GM12878 (cell line): Measurements from ENCODE around the gene KLHL36. TPM values are rescaled to one million over a fixed set of nuclear protein-coding genes. Genes with fewer than 3 reads are reported as not detected.

ENCODE experiments used
- ATAC-seq: fragments of 200-7000 bp; cut with Tn5 transposase; 3 replicates; pipeline ENCODE4 v1.9.1; 2020; ENCODE audit warnings: mild to moderate bottlenecking, moderate library complexity
- BruUV-seq: library from RNA; stranded (reverse); fragments of 400-500 nt; replicated peaks from 2 replicates; lab custom pipeline; 2021; lab: Mats Ljungman, UMichigan
- CTCF ChIA-PET: fragments of 300-600 bp; sonication (Branson Sonifier 250); formaldehyde crosslinking; extraction: SDS; loops from one replicate; lab custom pipeline; 2021; ENCODE audit warnings: inconsistent platforms; lab: Yijun Ruan, JAX
- POLR2A ChIA-PET: fragments of 350-600 bp; formaldehyde crosslinking; extraction: SDS; loops from one replicate; lab custom pipeline; 2021; ENCODE audit warnings: inconsistent platforms; lab: Charles Lee
- RAD21 ChIA-PET: fragments of 300-600 bp; sonication (Branson Sonifier 250); formaldehyde crosslinking; loops from one replicate; lab custom pipeline; 2023; ENCODE audit warnings: antibody characterized with exemption; ENCODE audit not compliant: unreplicated experiment; lab: Charles Lee
- SMC1A ChIA-PET: fragments of 300-600 bp; sonication (Branson Sonifier 250); formaldehyde crosslinking; loops from one replicate; lab custom pipeline; 2023; ENCODE audit not compliant: unreplicated experiment, uncharacterized antibody; lab: Charles Lee
- DNase-seq: peaks from one replicate; pipeline ENCODE4 v3.0.0-alpha.2; 2011; ENCODE audit warnings: low read depth, low spot score
- FAIRE-seq: peaks from 3 replicates; lab custom pipeline; 2011; peaks lifted over from hg19 to GRCh38; lab: Jason Lieb, UNC
- H2AFZ ChIP-seq: 2 replicates; pipeline ENCODE4 v1.6.0; 2011; ENCODE audit warnings: low read depth, low read length, control low read depth; ENCODE audit not compliant: control insufficient read depth
- H3K27ac ChIP-seq: 2 replicates; pipeline ENCODE4 v1.5.1; 2011; ENCODE audit warnings: control low read depth; ENCODE audit not compliant: control insufficient read depth, insufficient read depth
- H3K27me3 ChIP-seq, 2 experiments: replicated peaks in 1 of 2; 2 replicates each; pipeline versions ENCODE4 v1.6.0 to v1.6.1; 2011; ENCODE audit warnings: low read length in 1 of 2; ENCODE audit not compliant: control insufficient read depth in 2 of 2, insufficient read depth in 2 of 2
- H3K36me3 ChIP-seq, 2 experiments: 2 replicates each; pipeline ENCODE4 v1.5.1; 2011; ENCODE audit warnings: low read length in 1 of 2; ENCODE audit not compliant: control insufficient read depth in 2 of 2, insufficient read depth in 2 of 2
- H3K4me1 ChIP-seq: 2 replicates; pipeline ENCODE4 v1.6.1; 2011; ENCODE audit warnings: mild to moderate bottlenecking, low read length, moderate library complexity, mixed read lengths; ENCODE audit not compliant: control insufficient read depth, insufficient read depth
- H3K4me2 ChIP-seq: 2 replicates; pipeline ENCODE4 v1.6.0; 2011; ENCODE audit warnings: control low read depth; ENCODE audit not compliant: control insufficient read depth, insufficient read depth
- H3K4me3 ChIP-seq: fragments of 200-600 bp; sonication (generic); 2 replicates; pipeline ENCODE4 v1.5.1; 2016
- H3K79me2 ChIP-seq: 2 replicates; pipeline ENCODE4 v1.6.0; 2011; ENCODE audit warnings: low read length; ENCODE audit not compliant: control insufficient read depth, insufficient read depth
- H3K9ac ChIP-seq: 2 replicates; pipeline ENCODE4 v1.8.0; 2011; ENCODE audit warnings: low read length, control low read depth, mixed read lengths; ENCODE audit not compliant: control insufficient read depth, insufficient read depth
- H3K9me3 ChIP-seq: replicated peaks from 3 replicates; pipeline ENCODE4 v1.5.1; 2011; ENCODE audit warnings: mild to moderate bottlenecking, low read length; ENCODE audit not compliant: control insufficient read depth, insufficient read depth
- H4K20me1 ChIP-seq: 2 replicates; pipeline ENCODE4 v1.6.0; 2011; ENCODE audit not compliant: control insufficient read depth, insufficient read depth
- BACH1 ChIP-seq: fragments of 450-650 bp; IDR thresholded peaks from 2 replicates; pipeline ENCODE4 v1.6.1; 2017; ENCODE audit warnings: mild to moderate bottlenecking, borderline replicate concordance
- CREB1 ChIP-seq: IDR thresholded peaks from 2 replicates; pipeline ENCODE4 v1.6.1; 2012; ENCODE audit warnings: low read depth, mild to moderate bottlenecking, inconsistent platforms
- FOXK2 ChIP-seq: fragments of 450-650 bp; IDR thresholded peaks from 2 replicates; pipeline ENCODE4 v1.6.1; 2017; ENCODE audit warnings: mild to moderate bottlenecking, moderate library complexity
- FOXM1 ChIP-seq: IDR thresholded peaks from 2 replicates; pipeline ENCODE4 v1.6.1; 2012; ENCODE audit warnings: low read depth, mild to moderate bottlenecking, inconsistent platforms, low read length, moderate library complexity
- IRF4 ChIP-seq: IDR thresholded peaks from 2 replicates; pipeline ENCODE4 v1.6.1; 2011; ENCODE audit warnings: low read depth, low read length
- POLR2AphosphoS2 ChIP-seq: IDR thresholded peaks from 2 replicates; pipeline ENCODE4 v1.6.1; 2011; ENCODE audit warnings: low read depth, mild to moderate bottlenecking, low read length, improper control_type of control experiment, moderate library complexity
- RAD21 ChIP-seq: IDR thresholded peaks from 2 replicates; pipeline ENCODE4 v1.6.1; 2011; ENCODE audit warnings: mild to moderate bottlenecking, low read depth, low read length, moderate library complexity; ENCODE audit not compliant: insufficient read depth
- RUNX3 ChIP-seq: IDR thresholded peaks from 2 replicates; pipeline ENCODE4 v1.6.1; 2012; ENCODE audit warnings: low read length, inconsistent platforms
- SMARCA5 ChIP-seq: fragments of 450-650 bp; IDR thresholded peaks from 2 replicates; pipeline ENCODE4 v1.6.1; 2017; ENCODE audit warnings: mild to moderate bottlenecking
- SMC3 ChIP-seq: IDR thresholded peaks from 2 replicates; pipeline ENCODE4 v1.6.1; 2011; ENCODE audit warnings: low read length, improper control_type of control experiment, borderline replicate concordance
- TCF12 ChIP-seq: IDR thresholded peaks from 2 replicates; pipeline ENCODE4 v1.6.1; 2011; ENCODE audit warnings: low read depth, mild to moderate bottlenecking, low read length
- YY1 ChIP-seq: IDR thresholded peaks from 2 replicates; pipeline ENCODE4 v1.6.1; 2011; ENCODE audit warnings: low read depth, mild to moderate bottlenecking, low read length
- WGBS: methylation state at CpG from one replicate; pipeline ENCODE4 v1.1.6; 2016; ENCODE audit warnings: low lambda C conversion rate; ENCODE audit not compliant: insufficient replicate concordance, insufficient coverage; ENCODE audit errors: missing lambda C conversion rate; 5-methylcytosine and 5-hydroxymethylcytosine counted together
- in situ Hi-C: fragments of 300-500 bp; cut with MboI; formaldehyde crosslinking; loops from 9 replicates; pipeline ENCODE4 v1.14.3; 2018; ENCODE audit warnings: mixed read lengths
- intact Hi-C: fragments of 100-400 bp; cut with micrococcal nuclease; formaldehyde crosslinking; loops from one replicate; pipeline ENCODE4 v1.14.2; 2022; ENCODE audit not compliant: unreplicated experiment
- polyA plus RNA-seq, 11 experiments: library from polyadenylated mRNA; depleted of rRNA in 4 of 11; unstranded in 6 of 11; stranded (reverse) in 5 of 11; fragments of >200 nt; fragmentation: Nextera tagmentation in 4 of 11; fragmentation: Illumina TruSeq in 1 of 11; extraction: Ambion mirVana in 4 of 11; extraction: Trizol in 1 of 11; gene quantifications; 1 replicate in 1 of 11; 2 replicates in 10 of 11; pipeline versions ENCODE4 v1.2.1 to v1.2.3, GENCODE V29; 2011 to 2016; ENCODE audit warnings: inconsistent platforms in 2 of 11, missing spikeins in 2 of 11, low read depth in 1 of 11
- total RNA-seq, 4 experiments: library from RNA; depleted of rRNA in 3 of 4; stranded (reverse); fragments of >200 nt in 3 of 4; fragmentation: Illumina TruSeq in 1 of 4; extraction: Trizol in 1 of 4; gene quantifications; 2 replicates each; pipeline versions ENCODE4 v1.2.1 to v1.2.3, GENCODE V29; 2013 to 2021
- TF ChIP-seq, protein P1 (sequence below): fragments of 450-650 bp; IDR thresholded peaks from 2 replicates; pipeline ENCODE4 v1.6.1; 2016; ENCODE audit warnings: mild to moderate bottlenecking
- TF ChIP-seq, protein P2 (sequence below): fragments of 450-650 bp; IDR thresholded peaks from 2 replicates; pipeline ENCODE4 v1.6.1; 2017; ENCODE audit warnings: antibody characterized with exemption, mild to moderate bottlenecking, moderate library complexity
- TF ChIP-seq, protein P3 (sequence below), 3 experiments: IDR thresholded peaks in 2 of 3; conservative IDR thresholded peaks in 1 of 3; 2 replicates each; pipeline ENCODE4 v1.5.1; 2011; ENCODE audit warnings: low read depth in 3 of 3, low read length in 3 of 3, mild to moderate bottlenecking in 3 of 3, control low read depth in 2 of 3, moderate library complexity in 2 of 3, inconsistent platforms in 1 of 3, mixed read lengths in 1 of 3; ENCODE audit not compliant: control insufficient read depth in 2 of 3, insufficient read depth in 1 of 3; ENCODE audit errors: extremely low read depth in 1 of 3

The KLHL36 gene
- total and polyA plus RNA-seq, 10 of the 15 experiments (the other 5 are each of a cell fraction or from before 2014, with no cell fraction given) = 2.6 to 45.3 (median 16.8) TPM

DNA sequence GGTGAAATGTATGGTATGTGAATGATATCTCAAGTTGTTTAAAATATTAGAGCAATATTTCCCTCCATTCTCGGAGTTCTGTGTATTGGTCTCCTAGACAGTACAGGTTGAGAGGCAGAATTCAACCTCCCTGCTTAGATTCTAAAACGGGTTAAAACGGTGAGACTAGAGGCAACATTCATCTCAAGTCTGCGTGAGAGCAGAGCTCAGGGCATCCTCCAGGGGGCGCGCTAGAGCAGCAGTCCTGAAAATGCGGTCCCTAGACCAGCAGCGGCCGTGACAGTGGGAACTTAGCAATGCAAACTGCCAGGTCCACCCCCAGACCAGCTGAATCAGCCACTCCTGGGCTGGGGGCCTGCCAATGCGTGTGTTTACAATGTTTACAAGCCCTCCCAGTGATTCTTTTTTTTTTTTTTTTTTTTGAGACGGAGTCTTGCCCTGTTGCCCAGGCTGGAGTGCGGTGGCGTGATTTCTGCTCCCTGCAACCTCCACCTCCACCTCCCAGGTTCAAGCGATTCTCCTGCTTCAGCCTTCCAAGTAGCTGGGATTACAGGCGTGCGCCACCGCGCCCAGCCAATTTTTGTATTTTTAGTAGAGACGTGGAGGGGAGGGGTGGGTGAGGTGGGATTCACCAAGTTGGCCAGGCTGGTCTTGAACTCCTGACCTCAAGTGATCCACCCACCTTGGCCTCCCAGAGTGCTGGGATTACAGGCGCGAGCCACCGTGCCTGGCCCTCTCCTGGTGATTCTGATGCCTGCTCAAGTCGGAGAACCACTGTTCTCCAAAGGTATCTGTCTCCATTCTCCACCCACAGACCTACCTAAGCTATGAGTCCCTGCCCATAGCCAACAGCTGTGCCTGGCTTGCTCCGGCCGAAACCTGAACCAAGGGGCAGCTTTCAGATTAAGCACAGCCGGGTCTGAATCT, 24.2 kb downstream of the KLHL36 start:
- peak; percentile 98 for ATAC-seq
- H3K4me2 ChIP-seq = no peak overlapping the region
- RAD21 ChIA-PET = interaction anchor here (0.6 to 4.2 kb wide), 12 partner anchors 9 to 299 kb away, joined by 3 to 37 read pairs (median 8); no protein-coding TSS in a partner anchor
- SMC1A ChIA-PET = interaction anchor here (0.7 to 6.9 kb wide), 13 partner anchors 9 to 80 kb away, joined by 3 to 65 read pairs (median 7); no protein-coding TSS in a partner anchor
- CTCF ChIA-PET = interaction anchor here (0.8 to 4.3 kb wide), 36 partner anchors 8 to 338 kb away, joined by 3 to 102 read pairs (median 5); no protein-coding TSS in a partner anchor
- no peak overlapping the region for H3K4me3 ChIP-seq
- no peaks in the 10 kb centered on the region for H3K9me3 ChIP-seq
- POLR2A ChIA-PET = interaction anchor here (0.8 to 1.6 kb wide), 4 partner anchors 15 to 57 kb away, joined by 3 to 4 read pairs (median 4); no protein-coding TSS in a partner anchor
- no peak overlapping the region for H3K9ac ChIP-seq
- TF ChIP-seq BACH1 = 0 out of 2 replicates have a peak, but pooled peaks have one; percentile 6
- TF ChIP-seq, protein P1, sequence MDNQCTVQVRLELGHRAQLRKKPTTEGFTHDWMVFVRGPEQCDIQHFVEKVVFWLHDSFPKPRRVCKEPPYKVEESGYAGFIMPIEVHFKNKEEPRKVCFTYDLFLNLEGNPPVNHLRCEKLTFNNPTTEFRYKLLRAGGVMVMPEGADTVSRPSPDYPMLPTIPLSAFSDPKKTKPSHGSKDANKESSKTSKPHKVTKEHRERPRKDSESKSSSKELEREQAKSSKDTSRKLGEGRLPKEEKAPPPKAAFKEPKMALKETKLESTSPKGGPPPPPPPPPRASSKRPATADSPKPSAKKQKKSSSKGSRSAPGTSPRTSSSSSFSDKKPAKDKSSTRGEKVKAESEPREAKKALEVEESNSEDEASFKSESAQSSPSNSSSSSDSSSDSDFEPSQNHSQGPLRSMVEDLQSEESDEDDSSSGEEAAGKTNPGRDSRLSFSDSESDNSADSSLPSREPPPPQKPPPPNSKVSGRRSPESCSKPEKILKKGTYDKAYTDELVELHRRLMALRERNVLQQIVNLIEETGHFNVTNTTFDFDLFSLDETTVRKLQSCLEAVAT = 0 out of 2 replicates have a peak, but pooled peaks have one; percentile 18
- TF ChIP-seq, protein P2, sequence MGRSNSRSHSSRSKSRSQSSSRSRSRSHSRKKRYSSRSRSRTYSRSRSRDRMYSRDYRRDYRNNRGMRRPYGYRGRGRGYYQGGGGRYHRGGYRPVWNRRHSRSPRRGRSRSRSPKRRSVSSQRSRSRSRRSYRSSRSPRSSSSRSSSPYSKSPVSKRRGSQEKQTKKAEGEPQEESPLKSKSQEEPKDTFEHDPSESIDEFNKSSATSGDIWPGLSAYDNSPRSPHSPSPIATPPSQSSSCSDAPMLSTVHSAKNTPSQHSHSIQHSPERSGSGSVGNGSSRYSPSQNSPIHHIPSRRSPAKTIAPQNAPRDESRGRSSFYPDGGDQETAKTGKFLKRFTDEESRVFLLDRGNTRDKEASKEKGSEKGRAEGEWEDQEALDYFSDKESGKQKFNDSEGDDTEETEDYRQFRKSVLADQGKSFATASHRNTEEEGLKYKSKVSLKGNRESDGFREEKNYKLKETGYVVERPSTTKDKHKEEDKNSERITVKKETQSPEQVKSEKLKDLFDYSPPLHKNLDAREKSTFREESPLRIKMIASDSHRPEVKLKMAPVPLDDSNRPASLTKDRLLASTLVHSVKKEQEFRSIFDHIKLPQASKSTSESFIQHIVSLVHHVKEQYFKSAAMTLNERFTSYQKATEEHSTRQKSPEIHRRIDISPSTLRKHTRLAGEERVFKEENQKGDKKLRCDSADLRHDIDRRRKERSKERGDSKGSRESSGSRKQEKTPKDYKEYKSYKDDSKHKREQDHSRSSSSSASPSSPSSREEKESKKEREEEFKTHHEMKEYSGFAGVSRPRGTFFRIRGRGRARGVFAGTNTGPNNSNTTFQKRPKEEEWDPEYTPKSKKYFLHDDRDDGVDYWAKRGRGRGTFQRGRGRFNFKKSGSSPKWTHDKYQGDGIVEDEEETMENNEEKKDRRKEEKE = no peak
- TF ChIP-seq FOXM1 = 0 out of 2 replicates have a peak, but pooled peaks have one; percentile 29
- TF ChIP-seq, protein P3, sequence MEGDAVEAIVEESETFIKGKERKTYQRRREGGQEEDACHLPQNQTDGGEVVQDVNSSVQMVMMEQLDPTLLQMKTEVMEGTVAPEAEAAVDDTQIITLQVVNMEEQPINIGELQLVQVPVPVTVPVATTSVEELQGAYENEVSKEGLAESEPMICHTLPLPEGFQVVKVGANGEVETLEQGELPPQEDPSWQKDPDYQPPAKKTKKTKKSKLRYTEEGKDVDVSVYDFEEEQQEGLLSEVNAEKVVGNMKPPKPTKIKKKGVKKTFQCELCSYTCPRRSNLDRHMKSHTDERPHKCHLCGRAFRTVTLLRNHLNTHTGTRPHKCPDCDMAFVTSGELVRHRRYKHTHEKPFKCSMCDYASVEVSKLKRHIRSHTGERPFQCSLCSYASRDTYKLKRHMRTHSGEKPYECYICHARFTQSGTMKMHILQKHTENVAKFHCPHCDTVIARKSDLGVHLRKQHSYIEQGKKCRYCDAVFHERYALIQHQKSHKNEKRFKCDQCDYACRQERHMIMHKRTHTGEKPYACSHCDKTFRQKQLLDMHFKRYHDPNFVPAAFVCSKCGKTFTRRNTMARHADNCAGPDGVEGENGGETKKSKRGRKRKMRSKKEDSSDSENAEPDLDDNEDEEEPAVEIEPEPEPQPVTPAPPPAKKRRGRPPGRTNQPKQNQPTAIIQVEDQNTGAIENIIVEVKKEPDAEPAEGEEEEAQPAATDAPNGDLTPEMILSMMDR (IDR thresholded peaks at IDR 0.05 in 2 of 3, conservative IDR thresholded peaks at IDR 0.05 in 1 of 3; ENCODE audit: control insufficient read depth in 2 of 3, extremely low read depth in 1 of 3, insufficient read depth in 1 of 3, low read depth in 3 of 3, low read length in 3 of 3) = peak; percentile 86 to 95 (median 93)
- TF ChIP-seq SMARCA5 = 0 out of 2 replicates have a peak, but pooled peaks have one; percentile 61
- no peak for TF ChIP-seq FOXK2
- no peak for TF ChIP-seq IRF4
- TF ChIP-seq SMC3 = peak; percentile 83
- peak; percentile 67; the same call in 1 of the 2 replicates for TF ChIP-seq YY1
- TF ChIP-seq POLR2AphosphoS2 = no peak
- no peak for TF ChIP-seq TCF12
- TF ChIP-seq CREB1 = no peak
- TF ChIP-seq RUNX3 = peak; percentile 30; the same call in 1 of the 2 replicates
- peak; percentile 74 for TF ChIP-seq RAD21
- in situ Hi-C loops = no loop called here
- FAIRE-seq = peak; percentile 96
- H4K20me1 ChIP-seq = no peaks in the 10 kb centered on the region
- no peaks in the 10 kb centered on the region for H3K4me1 ChIP-seq
- intact Hi-C loops = loop anchor here (1.0 kb wide), 2 partner anchors 54 to 66 kb away; no protein-coding TSS in a partner anchor
- 50% methylated on average over 23 of the region's 26 CpGs for WGBS
- H3K36me3 ChIP-seq = no peaks in the 10 kb centered on the region
- no peak overlapping the region for H3K27ac ChIP-seq
- no TSS peak for BruUV-seq
- no peaks in the 10 kb centered on the region for H3K79me2 ChIP-seq
- DNase-seq = no peak
- H2AFZ ChIP-seq = no peak overlapping the region; the same call in 1 of the 2 replicates
- no peaks in the 10 kb centered on the region for H3K27me3 ChIP-seq
